ENCODE results near the gene MAP3K14. TPM values are rescaled to one million over a fixed set of nuclear protein-coding genes. Genes with fewer than 3 reads are reported as not detected.

Gene MAP3K14
- total and polyA plus RNA-seq, 2 experiments from 2014 or later: 1.3 to 2.9 TPM

GRCh38 chr17:45234641-45235415 lies 82.0 kb downstream of the MAP3K14 start:
- Histone ChIP-seq H3K36me3 (no peaks in the 10 kb centered on the region), H3K4me1 (ENCODE audit: low read depth) (no peaks in the 10 kb centered on the region), H3K27me3 (peaks cover 26% of the 10 kb centered on the region), H3K4me3 (no peak overlapping the region), H3K27ac (no peak overlapping the region), H3K9me3 (ENCODE audit: low read depth) (no peaks in the 10 kb centered on the region)
- TF ChIP-seq, protein P1, sequence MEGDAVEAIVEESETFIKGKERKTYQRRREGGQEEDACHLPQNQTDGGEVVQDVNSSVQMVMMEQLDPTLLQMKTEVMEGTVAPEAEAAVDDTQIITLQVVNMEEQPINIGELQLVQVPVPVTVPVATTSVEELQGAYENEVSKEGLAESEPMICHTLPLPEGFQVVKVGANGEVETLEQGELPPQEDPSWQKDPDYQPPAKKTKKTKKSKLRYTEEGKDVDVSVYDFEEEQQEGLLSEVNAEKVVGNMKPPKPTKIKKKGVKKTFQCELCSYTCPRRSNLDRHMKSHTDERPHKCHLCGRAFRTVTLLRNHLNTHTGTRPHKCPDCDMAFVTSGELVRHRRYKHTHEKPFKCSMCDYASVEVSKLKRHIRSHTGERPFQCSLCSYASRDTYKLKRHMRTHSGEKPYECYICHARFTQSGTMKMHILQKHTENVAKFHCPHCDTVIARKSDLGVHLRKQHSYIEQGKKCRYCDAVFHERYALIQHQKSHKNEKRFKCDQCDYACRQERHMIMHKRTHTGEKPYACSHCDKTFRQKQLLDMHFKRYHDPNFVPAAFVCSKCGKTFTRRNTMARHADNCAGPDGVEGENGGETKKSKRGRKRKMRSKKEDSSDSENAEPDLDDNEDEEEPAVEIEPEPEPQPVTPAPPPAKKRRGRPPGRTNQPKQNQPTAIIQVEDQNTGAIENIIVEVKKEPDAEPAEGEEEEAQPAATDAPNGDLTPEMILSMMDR (IDR thresholded peaks at IDR 0.05; ENCODE audit: low read depth, low read length): peak; percentile 23
- DNase-seq (ENCODE audit: low read depth in 1 of 2, low spot score in 1 of 2): peak in 1 of 2 donors; percentile 55

DNA sequence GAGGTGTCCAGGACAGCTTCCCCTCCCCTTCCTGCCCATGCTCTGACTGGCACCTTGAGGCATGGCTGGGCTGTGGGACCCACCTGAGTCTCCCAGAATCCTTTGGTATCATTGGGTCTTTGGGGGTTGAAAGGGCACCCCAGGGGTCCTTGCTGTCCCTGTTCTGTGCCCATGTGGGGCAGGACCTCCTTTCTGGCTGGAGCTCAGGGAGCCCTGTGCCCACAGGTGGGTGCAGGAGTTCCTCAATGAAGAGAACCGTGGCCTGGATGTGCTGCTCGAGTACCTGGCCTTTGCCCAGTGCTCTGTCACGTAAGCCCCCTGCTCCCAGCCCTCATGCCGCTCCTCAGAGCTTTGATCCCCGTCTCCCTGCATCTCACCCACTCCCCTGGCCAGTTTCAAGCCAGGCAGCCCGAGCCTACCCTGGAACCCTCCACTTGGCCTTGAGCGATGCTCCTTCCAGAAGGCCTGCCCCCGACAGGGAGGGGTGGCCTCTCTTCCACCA lies 83.3 kb downstream of the MAP3K14 start:
- no peak overlapping the region for H3K27ac ChIP-seq
- TF ChIP-seq, protein P1 (IDR thresholded peaks at IDR 0.05; ENCODE audit: low read depth, low read length): no peak
- DNase-seq (ENCODE audit: low read depth in 1 of 2, low spot score in 1 of 2): no peak
- peaks cover 14% of the 10 kb centered on the region for H3K27me3 ChIP-seq
- H3K36me3 ChIP-seq: no peaks in the 10 kb centered on the region
- no peaks in the 10 kb centered on the region for H3K9me3 ChIP-seq (ENCODE audit: low read depth)
- peaks cover under 1% of the 10 kb centered on the region for H3K4me1 ChIP-seq (ENCODE audit: low read depth)
- no peak overlapping the region for H3K4me3 ChIP-seq

DNA sequence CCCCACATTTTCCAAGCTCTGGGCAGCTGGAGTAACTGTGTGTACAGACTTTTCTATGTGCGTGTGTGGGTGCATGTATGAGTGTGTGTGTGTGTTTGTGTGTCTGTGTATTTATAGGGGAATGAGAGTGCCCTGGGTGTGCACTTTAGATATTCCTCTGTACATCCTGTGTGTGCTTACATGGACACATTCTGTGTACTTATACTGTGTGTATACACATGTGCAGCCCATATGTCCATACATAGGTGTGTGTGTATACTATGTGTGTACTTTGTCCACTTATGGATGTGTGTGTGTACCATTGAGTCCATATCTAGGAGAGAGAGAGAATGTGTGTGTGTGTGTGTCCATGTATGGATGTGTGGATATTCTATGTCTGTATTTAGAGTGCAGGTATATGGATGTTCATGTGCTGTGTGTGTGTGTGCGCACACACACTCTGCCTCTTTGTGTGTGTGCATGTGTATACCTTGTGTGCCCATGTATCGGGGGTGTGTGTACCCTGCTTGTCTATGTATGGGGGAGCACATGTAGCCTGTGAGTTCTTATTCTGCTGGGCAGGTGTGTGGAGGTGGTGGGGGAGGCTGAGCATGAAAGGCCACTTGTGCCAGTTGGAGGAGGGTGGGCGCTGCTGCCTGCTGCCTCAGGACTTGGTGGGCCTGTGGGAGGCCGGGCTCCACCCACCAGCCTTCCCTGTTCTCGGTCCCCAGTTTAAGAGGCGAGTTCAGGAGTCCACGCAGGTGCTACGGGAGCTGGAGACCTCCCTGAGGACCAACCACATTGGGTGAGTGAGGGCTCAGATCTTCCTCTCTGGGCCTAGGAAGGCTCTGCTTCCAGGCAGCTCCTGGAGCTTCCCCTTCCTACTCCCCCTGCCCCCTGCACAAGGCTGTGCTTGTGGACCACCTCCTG lies 84.1 kb downstream of the MAP3K14 start:
- Histone ChIP-seq H3K9me3 (ENCODE audit: low read depth) (no peaks in the 10 kb centered on the region), H3K27me3 (peaks cover 10% of the 10 kb centered on the region), H3K4me1 (ENCODE audit: low read depth) (peaks cover 8% of the 10 kb centered on the region), H3K36me3 (no peaks in the 10 kb centered on the region), H3K27ac (no peak overlapping the region), H3K4me3 (no peak overlapping the region)
- TF ChIP-seq, protein P1 (IDR thresholded peaks at IDR 0.05; ENCODE audit: low read depth, low read length): no peak
- no peak for DNase-seq (ENCODE audit: low read depth in 1 of 2, low spot score in 1 of 2)

- Histone ChIP-seq H3K27ac (no peak overlapping the region), H3K4me1 (ENCODE audit: low read depth) (peaks cover 8% of the 10 kb centered on the region)
- TF ChIP-seq, protein P1 (IDR thresholded peaks at IDR 0.05; ENCODE audit: low read depth, low read length): peak; percentile 36
These were observed 85.2 kb downstream of the MAP3K14 start for GRCh38 chr17:45231481-45232116.

DNA sequence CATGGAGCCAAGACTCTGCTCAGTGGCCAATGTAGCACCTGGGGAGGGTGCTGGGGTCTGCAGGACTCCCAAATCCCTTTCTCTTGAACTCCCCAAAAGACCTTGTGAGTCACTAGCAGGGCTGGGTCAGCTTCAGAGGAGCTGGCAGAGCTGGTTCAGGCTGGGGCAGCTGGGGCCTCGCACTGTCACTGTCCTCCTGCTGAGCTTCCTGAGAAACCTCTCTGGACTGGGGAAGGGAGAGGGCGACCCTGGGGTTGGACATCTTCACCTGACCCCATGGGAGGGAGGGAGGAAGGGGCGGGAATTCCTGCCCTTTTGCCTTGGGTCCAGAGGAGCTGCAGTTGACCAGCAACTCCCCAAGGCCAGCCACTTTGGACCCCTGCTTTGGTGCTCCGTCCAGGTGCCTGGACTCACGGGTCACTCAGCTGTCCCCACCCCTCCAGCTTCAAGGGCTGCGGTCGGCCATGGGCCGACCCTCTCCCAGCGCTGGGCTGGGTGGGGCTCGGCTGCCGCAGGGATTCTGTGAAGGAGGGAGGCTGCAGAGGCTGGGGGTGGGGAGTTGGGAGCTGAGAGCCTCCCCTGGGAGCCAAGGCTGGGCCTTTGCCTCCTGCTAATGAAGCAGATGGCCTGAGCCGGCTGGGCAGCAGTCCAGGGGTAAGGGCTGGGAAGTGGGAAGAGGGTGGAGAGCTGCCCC lies 85.9 kb downstream of the MAP3K14 start:
- Histone ChIP-seq H3K36me3 (no peaks in the 10 kb centered on the region), H3K9me3 (ENCODE audit: low read depth) (no peaks in the 10 kb centered on the region), H3K27me3 (peaks cover 10% of the 10 kb centered on the region), H3K4me1 (ENCODE audit: low read depth) (peaks cover 8% of the 10 kb centered on the region), H3K4me3 (no peak overlapping the region), H3K27ac (no peak overlapping the region)
- TF ChIP-seq, protein P1 (IDR thresholded peaks at IDR 0.05; ENCODE audit: low read depth, low read length): no peak
- peak in 1 of 2 donors; percentile 81 for DNase-seq (ENCODE audit: low read depth in 1 of 2, low spot score in 1 of 2)

More at GRCh38 chr17:45231481-45232116, 85.2 kb downstream of the MAP3K14 start:
- H3K27me3 ChIP-seq: peaks cover 10% of the 10 kb centered on the region
- DNase-seq (ENCODE audit: low read depth in 1 of 2, low spot score in 1 of 2): peak in 1 of 2 donors; percentile 23
- H3K9me3 ChIP-seq (ENCODE audit: low read depth): no peaks in the 10 kb centered on the region
- no peak overlapping the region for H3K4me3 ChIP-seq
- H3K36me3 ChIP-seq: no peaks in the 10 kb centered on the region

Measured in cardiac muscle cell (in vitro differentiated cells and primary cell).